Measurements from ENCODE around the gene CUL1. TPM values are rescaled to one million over a fixed set of nuclear protein-coding genes. Genes with fewer than 3 reads are reported as not detected.

Gene CUL1
- polyA plus RNA-seq, 1 donor from 2014 or later = 77.5 TPM

- Histone ChIP-seq H2AFZ (ENCODE audit: low read depth, low read length) (peak overlapping the region; percentile 92), H3K9me3 (ENCODE audit: low read length) (no peaks in the 10 kb centered on the region), H3F3A (ENCODE audit: insufficient read depth, low read length, poor library complexity, severe bottlenecking) (no peaks in the 10 kb centered on the region), H3K27me3 (ENCODE audit: insufficient read depth, low read depth, low read length) (no peaks in the 10 kb centered on the region), H3K4me2 (ENCODE audit: low read length) (peak overlapping the region; percentile 49), H3K9me2 (ENCODE audit: insufficient read depth, low read length) (no peaks in the 10 kb centered on the region), H4K20me1 (ENCODE audit: insufficient read depth) (no peaks in the 10 kb centered on the region), H3K4me3 (ENCODE audit: low read length) (peak overlapping the region; percentile 86), H3K9ac (ENCODE audit: low read length) (peak overlapping the region; percentile 89), H3K79me2 (replicated peaks; ENCODE audit: insufficient read depth, low read length) (peaks cover 40% of the 10 kb centered on the region), H3K36me3 (ENCODE audit: insufficient read depth, low read length) (no peaks in the 10 kb centered on the region), H3K27ac (ENCODE audit: low read length) (peak overlapping the region; percentile 75)
- TF ChIP-seq EP300 (conservative IDR thresholded peaks at IDR 0.05; ENCODE audit: poor library complexity, severe bottlenecking) (no peak), MXI1 (conservative IDR thresholded peaks at IDR 0.05; ENCODE audit: poor library complexity, severe bottlenecking) (no peak)
These were observed 1.3 kb upstream of the CUL1 start for GRCh38 chr7:148697256-148698006.

DNA sequence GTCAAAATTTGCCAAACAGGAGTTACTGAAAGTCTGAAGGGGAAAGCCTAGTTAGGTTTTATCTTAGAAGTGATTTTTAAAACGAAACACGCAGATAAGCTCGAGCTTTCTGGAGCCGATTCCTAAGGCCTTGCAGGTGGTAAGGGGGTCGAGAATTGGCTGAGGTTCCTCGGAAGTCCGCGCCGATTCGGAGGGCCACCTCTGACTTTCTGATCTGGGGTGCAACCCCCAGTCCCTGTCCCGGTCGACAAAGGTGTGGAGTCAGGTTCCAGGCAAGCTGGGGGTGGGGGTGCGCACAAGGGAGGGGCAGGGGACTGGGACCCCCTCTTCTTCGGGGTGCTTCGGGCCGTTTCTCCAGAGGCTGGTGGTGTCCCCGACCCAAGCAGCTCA is 701 bp upstream of the CUL1 start:
- Histone ChIP-seq H3K36me3 (ENCODE audit: insufficient read depth, low read length) (no peaks in the 10 kb centered on the region), H3K27me3 (ENCODE audit: insufficient read depth, low read depth, low read length) (no peaks in the 10 kb centered on the region), H3K9ac (ENCODE audit: low read length) (peak overlapping the region; percentile 89), H3K27ac (ENCODE audit: low read length) (peak overlapping the region; percentile 75), H4K20me1 (ENCODE audit: insufficient read depth) (no peaks in the 10 kb centered on the region), H3K4me2 (ENCODE audit: low read length) (peak overlapping the region; percentile 49), H3F3A (ENCODE audit: insufficient read depth, low read length, poor library complexity, severe bottlenecking) (no peaks in the 10 kb centered on the region), H3K79me2 (replicated peaks; ENCODE audit: insufficient read depth, low read length) (peaks cover 46% of the 10 kb centered on the region), H3K4me3 (ENCODE audit: low read length) (peak overlapping the region; percentile 86), H3K9me2 (ENCODE audit: insufficient read depth, low read length) (no peaks in the 10 kb centered on the region), H2AFZ (ENCODE audit: low read depth, low read length) (peak overlapping the region; percentile 92), H3K9me3 (ENCODE audit: low read length) (no peaks in the 10 kb centered on the region)
- no peak for TF ChIP-seq MXI1 (conservative IDR thresholded peaks at IDR 0.05; ENCODE audit: poor library complexity, severe bottlenecking)
- no peak for TF ChIP-seq POLR2AphosphoS5 (IDR thresholded peaks at IDR 0.05)
- TF ChIP-seq EZH2 (IDR thresholded peaks at IDR 0.05; ENCODE audit: borderline replicate concordance, insufficient read depth, low read length, poor library complexity, severe bottlenecking) = no peak
- no peak for TF ChIP-seq TAF1 (IDR thresholded peaks at IDR 0.05; ENCODE audit: low read depth)
- no peak for TF ChIP-seq SMC3 (conservative IDR thresholded peaks at IDR 0.05; ENCODE audit: poor library complexity)
- no peak for TF ChIP-seq CTCF (IDR thresholded peaks at IDR 0.05; ENCODE audit: poor library complexity, severe bottlenecking)
- no peak for TF ChIP-seq REST (IDR thresholded peaks at IDR 0.05; ENCODE audit: borderline replicate concordance)
- TF ChIP-seq EP300 (conservative IDR thresholded peaks at IDR 0.05; ENCODE audit: poor library complexity, severe bottlenecking) = no peak
- TF ChIP-seq RAD21 (conservative IDR thresholded peaks at IDR 0.05) = no peak
